Measurements from ENCODE around the gene PTK6. TPM values are rescaled to one million over a fixed set of nuclear protein-coding genes. Genes with fewer than 3 reads are reported as not detected.

The PTK6 gene
- total RNA-seq, 3 donors from 2014 or later: 0.16 to 2.3 (median 0.88) TPM

DNA sequence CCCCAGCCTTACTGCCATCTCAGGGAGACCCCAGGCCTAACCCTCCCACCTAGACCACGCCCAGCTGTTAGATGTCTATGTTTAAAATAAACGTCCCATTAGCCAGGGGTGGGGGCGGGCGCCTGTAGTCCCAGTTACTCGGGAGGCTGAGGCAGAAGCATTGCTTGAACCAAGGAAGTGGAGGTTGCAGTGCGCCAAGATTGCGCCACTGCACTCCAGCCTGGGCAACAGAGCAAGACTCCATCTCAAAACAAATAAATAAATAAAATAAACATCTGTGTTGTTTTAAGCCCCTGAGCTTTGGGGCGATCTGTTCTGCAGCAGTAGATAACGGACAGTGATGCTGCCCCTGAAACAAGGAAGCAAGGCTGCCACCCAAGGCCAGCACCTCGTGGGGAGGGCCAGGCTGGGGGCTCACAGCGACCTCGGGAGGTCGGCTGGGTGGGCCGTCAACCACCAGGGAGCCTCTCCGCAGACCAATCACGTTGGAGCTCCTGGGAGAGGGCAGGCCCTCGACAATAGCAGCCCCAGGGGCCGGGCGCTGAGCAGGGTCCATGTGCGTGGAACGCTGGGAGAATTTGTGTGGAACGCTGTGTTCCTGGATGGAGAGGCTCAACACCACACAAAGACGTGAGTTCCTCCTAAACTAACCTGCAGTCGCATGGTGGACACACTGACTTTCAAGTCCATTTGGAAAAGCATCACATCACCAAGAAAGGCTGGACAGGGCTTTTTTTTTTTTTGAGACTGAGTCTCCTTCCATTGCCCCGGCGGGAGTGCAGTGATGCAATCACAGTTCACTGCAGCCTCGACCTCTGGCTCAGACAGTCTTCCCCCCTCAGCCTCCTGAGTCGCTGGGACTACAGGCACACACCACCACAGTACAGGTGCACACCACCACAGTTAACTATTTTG, 37.9 kb upstream of the PTK6 start:
- Histone ChIP-seq H3K36me3 (no peaks in the 10 kb centered on the region), H3K9me3 (no peaks in the 10 kb centered on the region), H3K27ac (peak overlapping the region in 1 of 2 donors; percentile 85), H3K27me3 (no peaks in the 10 kb centered on the region), H3K4me1 (peaks cover 6 to 7% of the 10 kb centered on the region in 2 donors), H3K4me3 (peak overlapping the region in 1 of 3 donors; percentile 90)
- TF ChIP-seq POLR2AphosphoS5 (IDR thresholded peaks at IDR 0.05) (no peak), POLR2A (IDR thresholded peaks at IDR 0.05) (no peak)
- TF ChIP-seq, protein P1, sequence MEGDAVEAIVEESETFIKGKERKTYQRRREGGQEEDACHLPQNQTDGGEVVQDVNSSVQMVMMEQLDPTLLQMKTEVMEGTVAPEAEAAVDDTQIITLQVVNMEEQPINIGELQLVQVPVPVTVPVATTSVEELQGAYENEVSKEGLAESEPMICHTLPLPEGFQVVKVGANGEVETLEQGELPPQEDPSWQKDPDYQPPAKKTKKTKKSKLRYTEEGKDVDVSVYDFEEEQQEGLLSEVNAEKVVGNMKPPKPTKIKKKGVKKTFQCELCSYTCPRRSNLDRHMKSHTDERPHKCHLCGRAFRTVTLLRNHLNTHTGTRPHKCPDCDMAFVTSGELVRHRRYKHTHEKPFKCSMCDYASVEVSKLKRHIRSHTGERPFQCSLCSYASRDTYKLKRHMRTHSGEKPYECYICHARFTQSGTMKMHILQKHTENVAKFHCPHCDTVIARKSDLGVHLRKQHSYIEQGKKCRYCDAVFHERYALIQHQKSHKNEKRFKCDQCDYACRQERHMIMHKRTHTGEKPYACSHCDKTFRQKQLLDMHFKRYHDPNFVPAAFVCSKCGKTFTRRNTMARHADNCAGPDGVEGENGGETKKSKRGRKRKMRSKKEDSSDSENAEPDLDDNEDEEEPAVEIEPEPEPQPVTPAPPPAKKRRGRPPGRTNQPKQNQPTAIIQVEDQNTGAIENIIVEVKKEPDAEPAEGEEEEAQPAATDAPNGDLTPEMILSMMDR (IDR thresholded peaks at IDR 0.05): no peak
- DNase-seq (ENCODE audit: low spot score in 2 of 2): no peak
- intact Hi-C loops (cut with DNase I; ENCODE audit: low total_unique reads): no loop called here

DNA sequence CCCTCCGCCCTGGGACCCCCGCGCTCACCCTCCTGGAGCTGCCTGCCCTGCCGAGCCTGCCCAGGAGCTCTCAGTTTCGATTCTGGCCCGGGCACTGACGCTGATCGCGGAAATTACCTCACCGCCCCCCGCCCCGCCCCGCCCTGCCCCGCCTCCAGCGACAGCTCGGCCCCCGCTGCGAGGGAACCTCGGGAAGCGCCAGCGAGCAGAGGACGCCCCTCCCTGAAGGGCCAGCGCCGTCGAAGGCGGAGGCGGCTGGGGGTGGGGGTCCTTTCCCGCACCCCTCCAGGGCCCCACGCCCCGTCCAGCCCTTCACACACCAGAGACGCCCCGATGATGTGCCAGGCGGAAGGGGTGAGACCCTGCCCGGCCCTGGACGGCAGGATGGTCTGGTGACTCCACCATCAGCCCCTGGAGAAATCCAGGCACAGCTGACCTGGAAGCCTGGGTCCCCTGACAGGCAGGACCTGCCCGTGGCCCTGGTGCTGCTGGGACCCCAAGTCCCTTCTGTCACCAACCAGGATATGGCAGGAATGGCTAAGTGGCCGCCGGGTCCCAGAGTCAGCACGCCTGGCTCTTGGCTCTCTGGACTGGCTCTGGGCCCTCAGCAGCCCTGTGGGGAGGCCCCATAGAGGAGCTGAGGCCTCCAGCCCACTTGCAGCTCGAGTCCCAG, 37.1 kb upstream of the PTK6 start, which contains the start of gene HELZ2:
HELZ2 (minus strand) TSS at position 84 of the 673 bp plus-strand sequence. CDS start 1,854 bp downstream, outside the sequence.
- peak; percentile 65 to 76 for DNase-seq (ENCODE audit: low spot score in 2 of 2)
- TF ChIP-seq, protein P1 (IDR thresholded peaks at IDR 0.05): no peak
- TF ChIP-seq POLR2AphosphoS5 (IDR thresholded peaks at IDR 0.05): peak in 2 of 3 donors; percentile 8 to 55
- intact Hi-C loops (cut with DNase I; ENCODE audit: low total_unique reads): no loop called here
- Histone ChIP-seq H3K27ac (peak within 1 kb of the TSS; percentile 85 to 92), H3K4me3 (peak within 1 kb of the TSS; percentile 87 to 90 (median 89)), H3K4me1 (peaks cover 6 to 7% of the 10 kb centered on the region in 2 donors), H3K36me3 (no peaks in the 10 kb centered on the region), H3K9me3 (no peaks in the 10 kb centered on the region), H3K27me3 (no peaks in the 10 kb centered on the region)

DNA sequence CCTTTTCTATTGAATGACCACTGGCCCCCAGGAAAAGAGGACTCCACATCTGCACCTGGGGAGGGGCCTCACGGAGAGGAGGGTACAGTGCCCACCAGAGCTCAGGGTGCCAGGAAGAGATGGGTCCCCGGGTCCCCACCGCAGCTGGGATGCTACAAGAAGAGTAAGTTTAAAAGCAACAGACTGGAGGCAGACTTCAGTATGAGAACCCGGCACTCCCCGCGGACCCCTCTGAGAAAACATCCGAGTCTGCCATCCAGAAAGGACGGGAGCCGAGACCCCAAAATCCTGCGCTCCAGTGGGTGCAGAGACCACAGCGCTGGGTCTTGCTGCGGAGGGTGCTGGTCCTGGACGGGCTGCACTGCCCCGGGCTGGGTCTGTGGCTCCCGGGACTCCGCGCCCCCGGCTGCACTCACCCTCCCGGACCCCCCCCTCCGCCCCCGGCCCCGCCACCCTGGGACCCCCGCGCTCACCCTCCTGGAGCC, 36.5 kb upstream of the PTK6 start:
- DNase-seq (ENCODE audit: low spot score in 2 of 2): no peak
- Histone ChIP-seq H3K9me3 (no peaks in the 10 kb centered on the region), H3K27ac (peak overlapping the region; percentile 85 to 92), H3K36me3 (no peaks in the 10 kb centered on the region), H3K4me3 (peak overlapping the region; percentile 87 to 90 (median 89)), H3K27me3 (no peaks in the 10 kb centered on the region), H3K4me1 (peaks cover 6 to 7% of the 10 kb centered on the region in 2 donors)
- TF ChIP-seq, protein P1 (IDR thresholded peaks at IDR 0.05): no peak
- TF ChIP-seq POLR2AphosphoS5 (IDR thresholded peaks at IDR 0.05): no peak
- no peak for TF ChIP-seq POLR2A (IDR thresholded peaks at IDR 0.05)
- intact Hi-C loops (cut with DNase I; ENCODE audit: low total_unique reads): no loop called here

DNA sequence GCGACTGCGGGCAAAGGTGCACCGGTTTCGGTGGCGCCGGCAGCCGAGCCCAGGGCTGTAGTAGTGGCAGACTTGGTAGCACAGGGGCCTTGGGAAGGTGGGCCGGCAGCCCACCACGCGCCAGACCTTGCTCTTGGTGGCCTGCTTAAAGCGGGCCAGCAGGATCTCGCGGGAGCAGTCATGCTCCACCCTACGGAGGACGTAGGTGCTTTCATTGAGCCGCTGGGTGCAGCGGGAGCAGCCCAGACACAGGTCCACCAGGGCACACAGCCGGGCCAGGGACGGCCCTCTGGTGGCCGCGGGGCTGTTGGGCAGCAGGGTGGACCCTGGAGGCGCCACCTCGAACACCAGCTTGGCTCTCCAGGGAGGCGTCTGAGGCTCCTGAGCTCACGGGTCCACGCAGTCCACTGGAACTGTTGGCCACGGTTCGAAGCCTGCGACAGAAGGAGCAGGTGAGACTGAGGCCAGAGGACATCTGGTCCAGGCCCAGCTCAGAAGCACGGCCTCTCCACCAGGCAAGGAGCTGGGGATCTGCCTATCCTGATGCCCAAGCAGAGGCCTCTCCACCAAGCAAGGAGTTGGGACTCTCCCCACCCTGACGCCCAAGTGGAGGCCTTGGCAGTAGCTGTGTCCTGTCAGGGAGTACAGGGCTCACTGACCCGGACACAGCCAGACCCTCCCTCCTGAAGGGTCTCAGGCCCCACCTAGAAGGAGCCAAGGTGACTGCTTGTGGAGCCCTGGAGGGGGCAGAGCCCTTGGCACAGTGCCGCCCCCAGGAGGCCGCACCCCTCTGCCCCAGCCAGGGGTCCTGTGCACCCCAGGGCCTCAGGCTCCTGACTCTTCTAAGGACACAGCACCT, 35.8 kb upstream of the PTK6 start:
- H3K9me3 ChIP-seq: no peaks in the 10 kb centered on the region
- no peak for TF ChIP-seq POLR2AphosphoS5 (IDR thresholded peaks at IDR 0.05)
- TF ChIP-seq POLR2A (IDR thresholded peaks at IDR 0.05): no peak
- TF ChIP-seq, protein P1 (IDR thresholded peaks at IDR 0.05): no peak
- no peak for DNase-seq (ENCODE audit: low spot score in 2 of 2)
- H3K27me3 ChIP-seq: no peaks in the 10 kb centered on the region
- H3K4me3 ChIP-seq: peak overlapping the region; percentile 87 to 90 (median 89)
- no peaks in the 10 kb centered on the region for H3K36me3 ChIP-seq
- H3K27ac ChIP-seq: peak overlapping the region; percentile 85 to 92
- intact Hi-C loops (cut with DNase I; ENCODE audit: low total_unique reads): no loop called here
- peaks cover 6 to 7% of the 10 kb centered on the region in 2 donors for H3K4me1 ChIP-seq

All from breast epithelium (tissue), 4 donors.